GM12874 (cell line): Measurements from ENCODE around the gene ENDOV.
A peak's percentile ranks its signal among the peaks of the same experiment; 100 is the strongest.

Experiments
- CTCF ChIP-seq: IDR thresholded peaks from 2 replicates; pipeline ENCODE4 v1.5.1; 2011; ENCODE audit warnings: low read depth, mild to moderate bottlenecking, control low read depth, low read length, moderate library complexity; ENCODE audit not compliant: insufficient read depth

Gene ENDOV

GRCh38 chr17:80475910-80476876 lies 61.2 kb downstream of the ENDOV start, which contains the start of gene NPTX1:
Gene NPTX1 (minus strand): TSS chr17:80476607. CDS start chr17:80476446, 161 bp downstream.
- no peak for TF ChIP-seq CTCF

- no peak for TF ChIP-seq CTCF
Observed at GRCh38 chr17:80476877-80477646, 62.1 kb downstream of the ENDOV start.

- 0 out of 2 replicates have a peak, but pooled peaks have one; percentile 14 for TF ChIP-seq CTCF
Observed at GRCh38 chr17:80477647-80478478, 62.9 kb downstream of the ENDOV start.

GRCh38 chr17:80478487-80479245 lies 63.7 kb downstream of the ENDOV start:
- TF ChIP-seq CTCF, result no peak

- no peak for TF ChIP-seq CTCF
Observed at GRCh38 chr17:80479246-80479566, 64.2 kb downstream of the ENDOV start.

GRCh38 chr17:80480248-80480647 lies 65.3 kb downstream of the ENDOV start:
- TF ChIP-seq CTCF, result no peak
